ENCODE measurements around the gene DUSP9.

The DUSP9 gene

DNA sequence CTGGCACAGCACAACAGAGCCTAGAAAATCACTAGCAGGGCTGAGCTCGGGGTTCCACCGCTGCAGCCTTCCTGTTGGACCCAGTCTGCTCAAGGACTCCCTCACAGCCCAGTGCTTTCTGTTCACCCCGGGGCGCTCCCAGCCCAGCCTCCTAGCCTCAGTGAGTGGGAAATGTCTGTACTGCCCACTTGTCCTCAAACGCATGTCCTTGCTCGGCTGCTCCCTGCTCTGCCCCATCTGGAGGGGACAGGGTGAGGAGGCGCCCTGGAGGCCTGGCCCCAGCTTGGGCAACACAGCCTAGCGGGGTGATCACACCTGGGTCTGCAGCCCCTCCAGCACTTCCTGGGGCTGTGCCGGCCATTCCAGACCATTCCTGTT is 36.2 kb upstream of the DUSP9 start:
- H3K4me1 Mint-ChIP-seq = peaks cover 23% of the 10 kb centered on the region
- no peaks in the 10 kb centered on the region for H3K9me3 Mint-ChIP-seq
- no peak overlapping the region for H3K27ac Mint-ChIP-seq

GRCh38 chrX:153611298-153612095 is 35.5 kb upstream of the DUSP9 start:
- Mint-ChIP-seq H3K27ac (no peak overlapping the region), H3K4me1 (peaks cover 23% of the 10 kb centered on the region), H3K27me3 (no peaks in the 10 kb centered on the region), H3K4me3 (no peak overlapping the region), H3K36me3 (no peaks in the 10 kb centered on the region), H3K9me3 (no peaks in the 10 kb centered on the region)

More for the DNA sequence above, 36.2 kb upstream of the DUSP9 start:
- Mint-ChIP-seq H3K27me3 (no peaks in the 10 kb centered on the region), H3K36me3 (no peaks in the 10 kb centered on the region), H3K4me3 (peak overlapping the region; percentile 81)

- no peaks in the 10 kb centered on the region for H3K9me3 Mint-ChIP-seq
- no peaks in the 10 kb centered on the region for H3K27me3 Mint-ChIP-seq
- H3K4me1 Mint-ChIP-seq = peaks cover 23% of the 10 kb centered on the region
- H3K36me3 Mint-ChIP-seq = no peaks in the 10 kb centered on the region
- no peak overlapping the region for H3K27ac Mint-ChIP-seq
- H3K4me3 Mint-ChIP-seq = no peak overlapping the region
These were observed 34.6 kb upstream of the DUSP9 start for GRCh38 chrX:153612413-153612812.

- Mint-ChIP-seq H3K4me1 (peaks cover 14% of the 10 kb centered on the region), H3K27me3 (no peaks in the 10 kb centered on the region), H3K36me3 (no peaks in the 10 kb centered on the region), H3K4me3 (no peak overlapping the region), H3K27ac (no peak overlapping the region), H3K9me3 (no peaks in the 10 kb centered on the region)
These were observed 32.2 kb upstream of the DUSP9 start for GRCh38 chrX:153614818-153615217.

DNA sequence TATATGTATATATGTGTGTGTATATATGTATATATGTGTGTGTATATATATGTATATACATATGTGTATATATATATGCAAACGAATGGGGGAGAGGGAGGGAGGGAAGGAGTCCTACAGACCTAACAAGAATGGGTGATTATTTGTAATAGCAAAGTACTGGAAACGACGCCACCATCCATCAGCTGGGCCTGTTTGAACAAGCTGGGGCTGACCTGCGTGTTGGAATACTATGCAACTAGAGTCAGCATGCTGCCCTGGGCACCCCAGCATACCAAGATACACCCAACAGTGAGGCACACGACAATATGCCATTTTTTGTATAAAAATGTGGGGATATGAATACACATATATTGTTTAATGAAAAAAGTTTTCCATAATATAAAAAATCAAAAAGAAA is 26.4 kb upstream of the DUSP9 start:
- no peaks in the 10 kb centered on the region for H3K4me1 Mint-ChIP-seq

GRCh38 chrX:153621949-153622598 is 24.9 kb upstream of the DUSP9 start:
- Mint-ChIP-seq H3K4me3 (no peak overlapping the region), H3K4me1 (no peaks in the 10 kb centered on the region), H3K9me3 (no peaks in the 10 kb centered on the region), H3K27ac (no peak overlapping the region), H3K36me3 (no peaks in the 10 kb centered on the region), H3K27me3 (no peaks in the 10 kb centered on the region)

More for the DNA sequence above, 26.4 kb upstream of the DUSP9 start:
- Mint-ChIP-seq H3K9me3 (no peaks in the 10 kb centered on the region), H3K27ac (no peak overlapping the region), H3K4me3 (no peak overlapping the region), H3K36me3 (no peaks in the 10 kb centered on the region), H3K27me3 (no peaks in the 10 kb centered on the region)

GRCh38 chrX:153622661-153623309 is 24.2 kb upstream of the DUSP9 start:
- H3K4me1 Mint-ChIP-seq = no peaks in the 10 kb centered on the region
- no peak overlapping the region for H3K27ac Mint-ChIP-seq
- H3K4me3 Mint-ChIP-seq = no peak overlapping the region
- H3K27me3 Mint-ChIP-seq = no peaks in the 10 kb centered on the region
- no peaks in the 10 kb centered on the region for H3K9me3 Mint-ChIP-seq
- H3K36me3 Mint-ChIP-seq = no peaks in the 10 kb centered on the region

DNA sequence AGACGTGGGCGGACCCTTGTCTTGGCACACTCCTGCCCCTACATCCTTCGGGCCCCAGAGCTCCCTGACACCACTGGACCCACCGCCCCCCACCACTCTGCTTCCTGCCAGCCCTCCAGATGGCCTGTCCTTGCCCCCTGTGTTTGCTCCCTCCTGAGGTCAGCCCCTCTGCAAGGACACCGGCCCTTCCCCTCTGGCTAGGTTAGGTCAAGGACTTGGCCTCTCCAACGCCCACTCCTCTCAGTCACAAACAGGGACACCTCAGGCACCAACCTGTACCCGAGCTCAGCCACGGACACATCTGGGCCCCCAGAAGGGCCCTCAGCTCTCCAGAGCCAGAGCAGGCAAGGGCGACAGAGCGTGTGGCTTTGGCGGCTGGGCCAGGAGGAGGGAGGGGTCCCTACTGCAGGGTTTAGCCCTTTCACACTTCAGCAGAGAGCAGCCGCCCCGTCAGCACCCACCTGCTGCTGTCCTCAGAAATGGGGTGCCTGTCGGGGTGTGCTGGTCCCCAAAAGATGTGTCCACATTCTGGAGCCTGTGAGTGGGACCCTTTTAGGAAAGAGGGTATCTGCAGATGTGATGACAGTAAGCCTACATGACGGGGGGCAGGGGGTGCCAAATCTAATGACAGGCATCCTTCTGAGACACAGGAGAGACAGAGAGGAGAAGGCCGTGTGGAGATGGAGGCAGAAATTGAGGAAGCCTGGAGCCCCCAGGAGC is 23.5 kb upstream of the DUSP9 start:
- H3K27me3 Mint-ChIP-seq = no peaks in the 10 kb centered on the region
- H3K4me1 Mint-ChIP-seq = no peaks in the 10 kb centered on the region
- H3K27ac Mint-ChIP-seq = no peak overlapping the region
- no peaks in the 10 kb centered on the region for H3K36me3 Mint-ChIP-seq
- H3K9me3 Mint-ChIP-seq = no peaks in the 10 kb centered on the region
- H3K4me3 Mint-ChIP-seq = no peak overlapping the region

- no peaks in the 10 kb centered on the region for H3K27me3 Mint-ChIP-seq
- no peaks in the 10 kb centered on the region for H3K9me3 Mint-ChIP-seq
- no peaks in the 10 kb centered on the region for H3K4me1 Mint-ChIP-seq
- H3K4me3 Mint-ChIP-seq = no peak overlapping the region
- H3K36me3 Mint-ChIP-seq = no peaks in the 10 kb centered on the region
- H3K27ac Mint-ChIP-seq = no peak overlapping the region
These were observed 22.6 kb upstream of the DUSP9 start for GRCh38 chrX:153624196-153625091.

GRCh38 chrX:153625271-153626024 is 21.6 kb upstream of the DUSP9 start:
- Mint-ChIP-seq H3K4me1 (no peaks in the 10 kb centered on the region), H3K36me3 (no peaks in the 10 kb centered on the region), H3K4me3 (no peak overlapping the region), H3K9me3 (no peaks in the 10 kb centered on the region), H3K27me3 (no peaks in the 10 kb centered on the region), H3K27ac (no peak overlapping the region)

DNA sequence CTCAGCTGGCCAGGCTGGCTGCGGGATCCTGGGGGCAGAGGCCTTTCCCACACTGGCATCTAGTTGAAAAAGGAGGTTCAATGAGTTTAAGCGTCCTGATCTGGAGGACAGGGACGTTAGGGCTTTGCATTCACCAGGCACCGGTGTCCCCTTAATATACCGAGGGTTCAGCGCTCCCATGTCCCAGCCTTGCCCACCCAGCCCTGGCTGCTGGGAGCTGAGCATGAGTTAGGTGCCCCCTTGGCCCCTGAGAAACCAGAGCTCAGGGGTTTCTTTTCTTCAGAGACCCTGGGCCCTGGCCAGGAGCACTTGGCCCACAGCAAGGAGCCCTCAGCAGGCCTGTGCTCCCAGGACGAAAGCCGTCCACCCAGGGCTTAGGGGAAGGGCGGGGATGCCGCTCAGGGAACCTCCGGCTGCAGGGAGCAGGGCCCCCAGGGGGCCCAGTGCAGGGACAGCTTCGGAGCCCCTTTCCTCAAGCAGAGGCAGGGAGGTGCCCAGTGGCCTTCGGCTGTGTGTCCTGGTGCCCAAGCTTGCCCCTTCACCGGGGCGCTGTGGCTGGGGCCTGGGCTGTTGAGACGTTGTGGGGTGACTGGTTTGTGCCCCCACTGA is 20.9 kb upstream of the DUSP9 start:
- H3K36me3 Mint-ChIP-seq = no peaks in the 10 kb centered on the region
- H3K27me3 Mint-ChIP-seq = no peaks in the 10 kb centered on the region
- H3K4me3 Mint-ChIP-seq = no peak overlapping the region
- no peaks in the 10 kb centered on the region for H3K9me3 Mint-ChIP-seq
- no peak overlapping the region for H3K27ac Mint-ChIP-seq
- no peaks in the 10 kb centered on the region for H3K4me1 Mint-ChIP-seq

- Mint-ChIP-seq H3K4me3 (no peak overlapping the region), H3K9me3 (no peaks in the 10 kb centered on the region), H3K27ac (no peak overlapping the region), H3K4me1 (no peaks in the 10 kb centered on the region), H3K36me3 (no peaks in the 10 kb centered on the region), H3K27me3 (no peaks in the 10 kb centered on the region)
These were observed 19.9 kb upstream of the DUSP9 start for GRCh38 chrX:153626863-153627674.

DNA sequence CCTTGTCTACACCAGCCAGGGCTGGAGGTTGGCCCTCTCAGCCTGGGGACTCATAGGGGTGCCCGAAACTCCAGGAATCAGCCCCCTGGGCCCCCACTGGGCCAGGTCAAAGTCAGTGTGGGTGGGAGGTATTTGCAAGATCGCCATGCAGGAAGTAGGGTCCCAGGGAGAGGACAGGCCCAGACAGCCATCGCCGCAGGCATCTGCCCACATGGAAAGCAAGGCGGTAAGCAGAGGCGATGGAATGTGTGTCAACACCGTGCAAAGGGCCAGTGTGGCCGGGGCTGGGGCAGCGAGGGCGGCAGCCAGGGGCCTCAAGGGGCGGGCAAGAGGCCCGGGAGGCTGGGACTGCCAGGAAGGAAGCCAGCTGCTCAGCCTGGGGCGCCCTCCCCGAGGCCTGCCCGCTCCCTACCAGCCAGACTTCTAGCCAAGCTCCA is 19.3 kb upstream of the DUSP9 start:
- Mint-ChIP-seq H3K4me1 (no peaks in the 10 kb centered on the region), H3K36me3 (no peaks in the 10 kb centered on the region), H3K4me3 (no peak overlapping the region), H3K27ac (no peak overlapping the region), H3K27me3 (no peaks in the 10 kb centered on the region), H3K9me3 (no peaks in the 10 kb centered on the region)
